Diencephalon (tissue), 1 donor: Measurements from ENCODE around the gene CAGE1. TPM values are rescaled to one million over a fixed set of nuclear protein-coding genes. Genes with fewer than 3 reads are reported as not detected.

ENCODE experiments used
- total RNA-seq: library from RNA; depleted of rRNA; stranded (reverse); fragments of >200 nt; gene quantifications from one replicate; pipeline ENCODE4 v1.2.3, GENCODE V29; 2014

Gene CAGE1
- not detected for total RNA-seq

GRCh38 chr6:7389451-7390225 lies at the start of gene CAGE1, which contains the start of gene RIOK1:
CAGE1 (minus strand) TSS chr6:7389742; CDS start chr6:7387173, 2,569 bp downstream.
RIOK1 (plus strand) TSS chr6:7389808; CDS start chr6:7390003, 195 bp downstream.

GRCh38 chr6:7312616-7313504 lies 76.7 kb downstream of the CAGE1 start, which contains the start of gene SSR1:
SSR1 (minus strand) TSS chr6:7313199; CDS start chr6:7313120, 79 bp downstream.

Other genes starting within 250 kb of the CAGE1 start
- gene SSR1, start 76.5 kb downstream of the CAGE1 start, total RNA-seq: 63.4 TPM
- 29.8 TPM for gene RIOK1, start 66 bp upstream of the CAGE1 start, total RNA-seq
- 6.2 TPM for gene DSP, start 151.9 kb upstream of the CAGE1 start, total RNA-seq
- gene SNRNP48, start 200.5 kb upstream of the CAGE1 start, total RNA-seq: 16.6 TPM